ENCODE data around the gene SMYD5. TPM values are rescaled to one million over a fixed set of nuclear protein-coding genes. Genes with fewer than 3 reads are reported as not detected.

The SMYD5 gene
- total RNA-seq, 1 donor from 2014 or later = 30.3 TPM

DNA sequence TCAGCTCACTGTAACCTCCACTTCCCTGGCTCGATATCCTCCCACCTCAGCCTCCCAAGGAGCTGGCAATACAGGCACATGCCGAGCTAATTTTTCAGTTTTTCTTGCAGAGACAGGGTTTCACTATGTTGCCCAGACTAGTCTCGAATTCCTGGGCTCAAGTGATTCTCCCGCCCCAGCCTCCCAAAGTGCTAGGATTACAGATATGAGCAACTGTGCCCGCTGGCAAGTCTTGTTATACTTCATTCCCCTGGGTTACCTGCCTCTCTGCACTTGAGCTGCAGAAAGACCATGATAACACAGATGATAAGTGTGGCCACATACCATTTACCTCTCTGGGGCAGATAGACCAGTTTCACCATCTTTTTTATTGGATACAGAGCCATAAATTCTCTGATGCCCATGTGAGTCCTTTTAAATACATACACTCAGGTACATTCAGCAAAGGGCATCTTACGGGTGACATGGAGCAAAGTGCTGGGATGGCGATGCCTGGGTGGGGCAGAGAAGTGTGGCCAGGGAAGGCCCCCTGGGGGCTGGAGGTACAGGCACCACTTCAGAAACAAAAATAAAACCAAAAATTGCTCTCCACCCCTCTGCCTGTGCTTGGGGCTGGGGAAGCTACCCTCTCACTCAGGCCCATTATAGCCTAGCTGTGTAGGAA, 40.4 kb downstream of the SMYD5 start:
- Mint-ChIP-seq H3K27me3 (no peaks in the 10 kb centered on the region), H3K27ac (peak overlapping the region; percentile 87), H3K4me3 (peak overlapping the region; percentile 17), H3K36me3 (peaks cover 18% of the 10 kb centered on the region), H3K4me1 (ENCODE audit: unreplicated experiment) (no peaks in the 10 kb centered on the region), H3K9me3 (no peaks in the 10 kb centered on the region)
- no peak for DNase-seq (ENCODE audit: extremely low spot score, unreplicated experiment)
- TF ChIP-seq CTCF (conservative IDR thresholded peaks at IDR 0.05) = no peak

DNA sequence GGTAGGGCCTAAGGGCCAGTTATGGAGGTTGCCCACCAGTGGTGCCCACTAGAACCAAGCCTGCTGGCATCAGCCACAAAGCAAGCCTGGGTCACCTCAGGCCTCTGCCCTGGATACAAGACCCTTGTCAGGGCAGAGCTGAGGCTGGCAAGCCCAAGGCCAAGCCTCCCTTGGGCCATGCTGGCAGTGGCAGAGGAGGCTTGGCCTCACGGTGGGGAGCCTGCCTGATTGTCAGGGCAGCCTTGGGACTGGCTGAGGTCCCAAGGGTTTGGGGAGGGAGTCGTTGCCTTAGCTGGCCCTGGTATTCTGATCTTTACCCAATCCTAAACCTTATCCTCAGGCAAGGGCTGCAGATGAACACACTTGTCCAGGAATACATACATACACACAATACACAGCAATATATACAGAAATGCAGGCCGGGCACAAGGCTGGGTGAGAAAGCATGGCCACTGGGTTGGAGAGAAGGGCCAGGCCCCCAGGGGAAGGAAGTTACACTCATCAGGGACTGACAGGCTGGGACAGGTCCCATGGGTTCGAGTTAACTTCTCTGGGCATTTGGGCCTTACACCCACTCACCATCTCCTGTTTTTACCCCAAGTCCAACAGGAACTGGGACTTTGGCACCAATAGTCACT, 41.1 kb downstream of the SMYD5 start:
- Mint-ChIP-seq H3K27me3 (no peaks in the 10 kb centered on the region), H3K4me3 (no peak overlapping the region), H3K4me1 (ENCODE audit: unreplicated experiment) (no peaks in the 10 kb centered on the region), H3K27ac (no peak overlapping the region), H3K9me3 (no peaks in the 10 kb centered on the region), H3K36me3 (peaks cover 11% of the 10 kb centered on the region)
- no peak for TF ChIP-seq CTCF (conservative IDR thresholded peaks at IDR 0.05)
- no peak for DNase-seq (ENCODE audit: extremely low spot score, unreplicated experiment)

DNA sequence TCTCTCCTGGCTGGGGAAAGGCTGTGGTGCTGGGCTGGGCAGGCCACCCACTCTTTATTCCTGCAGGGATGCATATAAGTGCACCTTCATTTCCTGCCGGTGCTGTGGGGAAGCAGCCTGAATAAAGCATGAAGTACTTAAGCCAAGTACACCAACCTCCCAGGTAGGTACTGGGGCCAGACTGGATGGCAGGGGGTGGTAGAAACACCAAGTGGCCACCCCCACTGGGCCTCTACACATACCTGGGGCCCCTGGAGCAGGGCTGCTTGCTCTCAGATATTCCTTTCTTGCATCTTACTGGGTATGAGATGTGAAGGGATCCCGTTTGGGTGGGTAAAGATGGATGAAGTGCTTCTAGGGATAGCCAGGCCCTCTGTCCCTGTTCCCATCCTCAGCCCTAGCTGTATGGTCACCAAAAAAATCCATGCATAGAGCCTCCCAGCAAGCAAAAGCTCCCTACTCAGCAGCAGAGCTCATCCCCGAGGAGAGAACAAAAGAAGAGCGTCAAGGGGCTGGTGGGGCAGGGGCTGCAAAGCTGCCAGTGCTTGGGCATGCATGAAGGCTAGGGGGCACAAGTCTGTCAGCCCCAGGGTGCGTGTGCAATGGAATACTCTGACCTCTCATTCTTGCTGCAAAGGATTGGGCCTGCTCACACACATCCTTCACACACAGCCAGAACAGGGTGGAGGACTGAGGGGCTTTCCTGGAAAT, 42.0 kb downstream of the SMYD5 start:
- DNase-seq (ENCODE audit: extremely low spot score, unreplicated experiment) = no peak
- H3K9me3 Mint-ChIP-seq = no peaks in the 10 kb centered on the region
- no peak for TF ChIP-seq CTCF (conservative IDR thresholded peaks at IDR 0.05)
- H3K4me1 Mint-ChIP-seq (ENCODE audit: unreplicated experiment) = no peaks in the 10 kb centered on the region
- no peak overlapping the region for H3K27ac Mint-ChIP-seq
- no peaks in the 10 kb centered on the region for H3K27me3 Mint-ChIP-seq
- peaks cover 11% of the 10 kb centered on the region for H3K36me3 Mint-ChIP-seq
- H3K4me3 Mint-ChIP-seq = no peak overlapping the region

- no peaks in the 10 kb centered on the region for H3K27me3 Mint-ChIP-seq
- H3K36me3 Mint-ChIP-seq = peaks cover 11% of the 10 kb centered on the region
- no peak overlapping the region for H3K4me3 Mint-ChIP-seq
- no peaks in the 10 kb centered on the region for H3K4me1 Mint-ChIP-seq (ENCODE audit: unreplicated experiment)
- TF ChIP-seq CTCF (conservative IDR thresholded peaks at IDR 0.05) = no peak
- DNase-seq (ENCODE audit: extremely low spot score, unreplicated experiment) = no peak
- no peak overlapping the region for H3K27ac Mint-ChIP-seq
- no peaks in the 10 kb centered on the region for H3K9me3 Mint-ChIP-seq
These were observed 42.5 kb downstream of the SMYD5 start for GRCh38 chr2:73256618-73256922.

DNA sequence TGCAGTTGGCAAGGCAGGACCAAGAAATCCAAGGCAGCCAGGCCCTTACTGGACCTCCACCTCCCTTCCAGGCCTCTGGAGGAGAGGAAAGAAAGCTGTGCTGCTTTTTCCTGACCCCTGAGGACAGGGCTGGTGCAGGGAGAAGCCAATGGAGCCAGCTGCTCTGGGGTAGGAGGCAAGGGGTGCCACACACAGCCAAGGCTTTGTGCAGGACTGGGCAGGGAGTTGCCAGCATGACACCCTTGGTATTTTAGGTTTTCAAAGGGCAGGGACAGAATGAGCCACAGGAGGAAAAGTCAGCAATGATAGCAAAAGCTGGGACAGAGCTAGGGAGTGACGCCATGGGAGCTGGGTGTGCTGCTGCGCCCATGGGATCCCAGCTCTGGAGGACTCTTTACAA, 43.0 kb downstream of the SMYD5 start:
- H3K27ac Mint-ChIP-seq = no peak overlapping the region
- peaks cover 10% of the 10 kb centered on the region for H3K36me3 Mint-ChIP-seq
- no peaks in the 10 kb centered on the region for H3K9me3 Mint-ChIP-seq
- H3K4me3 Mint-ChIP-seq = no peak overlapping the region
- no peaks in the 10 kb centered on the region for H3K27me3 Mint-ChIP-seq
- no peak for DNase-seq (ENCODE audit: extremely low spot score, unreplicated experiment)
- no peaks in the 10 kb centered on the region for H3K4me1 Mint-ChIP-seq (ENCODE audit: unreplicated experiment)
- no peak for TF ChIP-seq CTCF (conservative IDR thresholded peaks at IDR 0.05)

Data from type B pancreatic cell (in vitro differentiated cells).